HG03521 (cell line): ENCODE data around the gene RPA3.
A peak's percentile ranks its signal among the peaks of the same experiment; 100 is the strongest.

ENCODE experiments used
- ATAC-seq: cut with Tn5 transposase; IDR thresholded peaks from one replicate; pipeline ENCODE4 v1.9.1; 2021; ENCODE audit warnings: mild to moderate bottlenecking, moderate library complexity; ENCODE audit not compliant: unreplicated experiment

The RPA3 gene

GRCh38 chr7:7654964-7655715 is 63.3 kb downstream of the RPA3 start:
- ATAC-seq: no peak

- ATAC-seq: no peak
Observed at GRCh38 chr7:7653593-7654187, 64.7 kb downstream of the RPA3 start.

GRCh38 chr7:7652798-7653540 is 65.4 kb downstream of the RPA3 start:
- ATAC-seq: no peak

GRCh38 chr7:7651479-7651878 is 66.9 kb downstream of the RPA3 start:
- no peak for ATAC-seq

GRCh38 chr7:7650682-7651206 is 67.7 kb downstream of the RPA3 start:
- ATAC-seq: no peak

GRCh38 chr7:7647495-7648036 is 70.8 kb downstream of the RPA3 start:
- ATAC-seq: no peak

- ATAC-seq: no peak
Observed at GRCh38 chr7:7642081-7642480, 76.3 kb downstream of the RPA3 start.

- ATAC-seq: peak; percentile 15
Observed at GRCh38 chr7:7641129-7641663, 77.2 kb downstream of the RPA3 start.

- ATAC-seq: peak; percentile 98
Observed at GRCh38 chr7:7640221-7641128, 77.9 kb downstream of the RPA3 start, which contains the start of gene UMAD1. TSS of gene UMAD1 (plus strand) at chr7:7640752. CDS start at chr7:7673372, 32,620 bp downstream.

- ATAC-seq: peak; percentile 3
Observed at GRCh38 chr7:7639847-7640220, 78.6 kb downstream of the RPA3 start.

- ATAC-seq: no peak
Observed at GRCh38 chr7:7639421-7639820, 79.0 kb downstream of the RPA3 start.

GRCh38 chr7:7630626-7631329 is 87.6 kb downstream of the RPA3 start:
- ATAC-seq: no peak

- no peak for ATAC-seq
Observed at GRCh38 chr7:7628476-7628875, 89.9 kb downstream of the RPA3 start.

- no peak for ATAC-seq
Observed at GRCh38 chr7:7620644-7621210, 97.7 kb downstream of the RPA3 start.

- no peak for ATAC-seq
Observed at GRCh38 chr7:7620236-7620635, 98.2 kb downstream of the RPA3 start.

- ATAC-seq: no peak
Observed at GRCh38 chr7:7618410-7618809, 100.0 kb downstream of the RPA3 start.

- no peak for ATAC-seq
Observed at GRCh38 chr7:7617550-7617949, 100.9 kb downstream of the RPA3 start.

- no peak for ATAC-seq
Observed at GRCh38 chr7:7614018-7614741, 104.2 kb downstream of the RPA3 start.
